Body of pancreas (tissue), 4 donors: Measurements from ENCODE around the gene MAP3K20. TPM values are rescaled to one million over a fixed set of nuclear protein-coding genes. Genes with fewer than 3 reads are reported as not detected.

Experiments used
- ATAC-seq: fragments of 150-250 bp; one replicate; pipeline ENCODE4 v1.9.1; 2016
- DNase-seq, 4 donors: peaks; one replicate each; pipeline ENCODE4 v3.0.0-alpha.2; 2019
- H3K27ac ChIP-seq, 4 donors: fragments of 200-600 bp; sonication (generic); 1 replicate in 3 of 4; 2 replicates in 1 of 4; pipeline versions ENCODE4 v1.5.1 to v1.6.1; 2016 to 2019; ENCODE audit warnings: mild to moderate bottlenecking in 1 of 4, mixed read lengths in 1 of 4, moderate library complexity in 1 of 4
- H3K27me3 ChIP-seq, 2 donors: fragments of 200-600 bp; sonication (generic); one replicate each; pipeline ENCODE4 v1.6.0; 2016; ENCODE audit warnings: mild to moderate bottlenecking in 1 of 2
- H3K36me3 ChIP-seq, 2 donors: fragments of 200-600 bp; sonication (generic); replicated peaks in 1 of 2; 2 replicates each; pipeline ENCODE4 v1.5.1; 2016; ENCODE audit warnings: low read depth in 2 of 2; ENCODE audit not compliant: insufficient read depth in 1 of 2
- H3K4me1 ChIP-seq: fragments of 200-600 bp; sonication (generic); one replicate; pipeline ENCODE4 v1.6.0; 2016
- H3K4me3 ChIP-seq, 2 donors: fragments of 200-600 bp; sonication (generic); 1 replicate in 1 of 2; 2 replicates in 1 of 2; pipeline ENCODE4 v1.5.1; 2016 to 2019
- H3K9me3 ChIP-seq, 3 donors: fragments of 200-600 bp; sonication (generic); 1 replicate in 2 of 3; 2 replicates in 1 of 3; pipeline ENCODE4 v1.5.1; 2016
- POLR2A ChIP-seq, 3 donors: fragments of 450-650 bp; IDR thresholded peaks; one replicate each; pipeline ENCODE4 v1.6.1; 2016; ENCODE audit warnings: antibody characterized with exemption in 3 of 3, mild to moderate bottlenecking in 2 of 3
- WGBS, 2 donors: methylation state at CpG; one replicate each; pipeline ENCODE4 v1.1.5; 2017; 5-methylcytosine and 5-hydroxymethylcytosine counted together
- intact Hi-C: fragments of 100-400 bp; cut with DNase I; formaldehyde crosslinking; loops from one replicate; pipeline ENCODE4 v1.15.1; 2023
- total RNA-seq, 2 donors: library from RNA; depleted of rRNA; stranded (reverse); fragments of >200 nt; gene quantifications; one replicate each; pipeline ENCODE4 v1.1.0, GENCODE V29; 2016
- TF ChIP-seq, protein P1 (sequence below), 7 experiments: fragments of 450-650 bp in 4 of 7; fragments of 200-600 bp in 3 of 7; sonication (generic) in 3 of 7; IDR thresholded peaks; one replicate each; pipeline ENCODE4 v1.5.1; 2016 to 2019; ENCODE audit warnings: antibody characterized with exemption in 7 of 7

MAP3K20 gene
- total RNA-seq, 2 donors from 2014 or later, result 11.5 to 18.7 TPM

DNA sequence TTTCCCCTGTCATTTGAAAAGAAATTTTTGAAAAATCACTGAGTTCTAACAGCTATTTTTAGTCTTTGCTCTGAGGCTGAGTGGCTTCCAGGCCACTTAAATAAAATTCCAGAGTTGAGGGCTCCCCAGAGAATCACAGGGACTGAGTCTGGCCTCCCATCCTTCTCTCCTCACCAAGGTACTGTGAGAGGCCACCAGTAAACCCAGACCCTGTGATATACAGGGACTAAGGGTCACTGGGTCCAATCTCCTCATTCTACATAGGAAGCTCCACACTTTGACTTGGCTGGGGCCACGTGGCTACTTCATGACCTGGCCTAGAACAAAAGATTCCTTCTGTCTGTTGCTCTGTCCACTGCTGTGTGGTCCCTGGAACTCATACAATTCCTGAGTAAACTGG, 155.8 kb downstream of the MAP3K20 start:
- whole genome bisulfite sequencing, 2 donors, result 13 to 21% methylated on average over 1 of the region's 1 CpG
- DNase-seq, result peak in 1 of 4 donors; percentile 24
- Histone ChIP-seq H3K9me3 (no peaks in the 10 kb centered on the region), H3K27me3 (no peaks in the 10 kb centered on the region), H3K4me1 (peaks cover 52% of the 10 kb centered on the region), H3K27ac (peak overlapping the region; percentile 53 to 87 (median 83)), H3K36me3 (no peaks in the 10 kb centered on the region), H3K4me3 (no peak overlapping the region)
- ATAC-seq, result peak; percentile 2
- TF ChIP-seq, protein P1, sequence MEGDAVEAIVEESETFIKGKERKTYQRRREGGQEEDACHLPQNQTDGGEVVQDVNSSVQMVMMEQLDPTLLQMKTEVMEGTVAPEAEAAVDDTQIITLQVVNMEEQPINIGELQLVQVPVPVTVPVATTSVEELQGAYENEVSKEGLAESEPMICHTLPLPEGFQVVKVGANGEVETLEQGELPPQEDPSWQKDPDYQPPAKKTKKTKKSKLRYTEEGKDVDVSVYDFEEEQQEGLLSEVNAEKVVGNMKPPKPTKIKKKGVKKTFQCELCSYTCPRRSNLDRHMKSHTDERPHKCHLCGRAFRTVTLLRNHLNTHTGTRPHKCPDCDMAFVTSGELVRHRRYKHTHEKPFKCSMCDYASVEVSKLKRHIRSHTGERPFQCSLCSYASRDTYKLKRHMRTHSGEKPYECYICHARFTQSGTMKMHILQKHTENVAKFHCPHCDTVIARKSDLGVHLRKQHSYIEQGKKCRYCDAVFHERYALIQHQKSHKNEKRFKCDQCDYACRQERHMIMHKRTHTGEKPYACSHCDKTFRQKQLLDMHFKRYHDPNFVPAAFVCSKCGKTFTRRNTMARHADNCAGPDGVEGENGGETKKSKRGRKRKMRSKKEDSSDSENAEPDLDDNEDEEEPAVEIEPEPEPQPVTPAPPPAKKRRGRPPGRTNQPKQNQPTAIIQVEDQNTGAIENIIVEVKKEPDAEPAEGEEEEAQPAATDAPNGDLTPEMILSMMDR (IDR thresholded peaks at IDR 0.05), result no peak
- TF ChIP-seq POLR2A (IDR thresholded peaks at IDR 0.05), result no peak
- intact Hi-C loops, result no loop called here

GRCh38 chr2:173232956-173233744, 157.5 kb downstream of the MAP3K20 start:
- TF ChIP-seq, protein P1 (IDR thresholded peaks at IDR 0.05), result no peak
- TF ChIP-seq POLR2A (IDR thresholded peaks at IDR 0.05), result no peak
- Histone ChIP-seq H3K9me3 (no peaks in the 10 kb centered on the region), H3K36me3 (no peaks in the 10 kb centered on the region), H3K4me1 (peaks cover 41% of the 10 kb centered on the region), H3K4me3 (no peak overlapping the region), H3K27ac (no peak overlapping the region), H3K27me3 (no peaks in the 10 kb centered on the region)
- DNase-seq (no peak), ATAC-seq (no peak)
- intact Hi-C loops, result no loop called here
- WGBS, 2 donors, result 89 to 91% methylated on average over 5 of the region's 5 CpGs

- ATAC-seq, result no peak
- Histone ChIP-seq H3K4me3 (no peak overlapping the region), H3K9me3 (no peaks in the 10 kb centered on the region), H3K27me3 (no peaks in the 10 kb centered on the region), H3K27ac (no peak overlapping the region), H3K36me3 (no peaks in the 10 kb centered on the region), H3K4me1 (peaks cover 26% of the 10 kb centered on the region)
- intact Hi-C loops, result no loop called here
- no peak for DNase-seq
- no peak for TF ChIP-seq POLR2A (IDR thresholded peaks at IDR 0.05)
- WGBS, 2 donors, result 93 to 96% methylated on average over 5 of the region's 5 CpGs
These were observed 160.5 kb downstream of the MAP3K20 start for GRCh38 chr2:173235947-173236803.

GRCh38 chr2:173238385-173238784, 162.7 kb downstream of the MAP3K20 start:
- Histone ChIP-seq H3K9me3 (no peaks in the 10 kb centered on the region), H3K27ac (peak overlapping the region in 2 of 4 donors; percentile 31 to 34), H3K4me3 (no peak overlapping the region), H3K4me1 (peaks cover 9% of the 10 kb centered on the region), H3K27me3 (no peaks in the 10 kb centered on the region), H3K36me3 (no peaks in the 10 kb centered on the region)
- intact Hi-C loops, result no loop called here
- ATAC-seq (peak; percentile 66), DNase-seq (no peak)
- TF ChIP-seq, protein P1 (IDR thresholded peaks at IDR 0.05), result no peak
- no peak for TF ChIP-seq POLR2A (IDR thresholded peaks at IDR 0.05)
- 49 to 51% methylated on average over 4 of the region's 4 CpGs for WGBS, 2 donors

DNA sequence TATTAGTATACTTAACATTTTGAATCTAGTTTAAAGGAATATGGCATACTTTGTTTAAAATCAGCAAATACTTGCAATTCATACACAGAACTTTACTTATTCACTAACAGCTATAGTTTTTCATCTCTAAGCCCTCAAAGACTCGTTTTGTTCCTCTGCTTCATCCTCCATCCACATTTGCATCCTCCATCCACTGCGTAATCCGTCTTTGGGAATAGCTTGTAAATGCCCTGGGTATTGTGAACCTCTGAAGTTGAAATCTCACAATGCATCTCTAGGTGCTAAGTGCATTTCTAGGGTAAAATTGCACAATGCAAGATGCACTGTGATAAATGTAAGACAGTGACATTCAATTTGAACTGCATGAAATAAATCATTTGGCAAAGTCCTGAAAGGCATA, 163.2 kb downstream of the MAP3K20 start:
- no peak for ATAC-seq

More for the DNA sequence above, 163.2 kb downstream of the MAP3K20 start:
- Histone ChIP-seq H3K4me1 (peaks cover 9% of the 10 kb centered on the region), H3K27ac (peak overlapping the region in 2 of 4 donors; percentile 31 to 34), H3K27me3 (no peaks in the 10 kb centered on the region), H3K4me3 (no peak overlapping the region), H3K9me3 (no peaks in the 10 kb centered on the region), H3K36me3 (no peaks in the 10 kb centered on the region)
- TF ChIP-seq, protein P1 (IDR thresholded peaks at IDR 0.05), result no peak
- TF ChIP-seq POLR2A (IDR thresholded peaks at IDR 0.05), result no peak
- WGBS, 2 donors, result 73 to 84% methylated on average over 3 of the region's 3 CpGs
- intact Hi-C loops, result no loop called here
- DNase-seq, result no peak
